ENCODE data around the gene YWHAQ.

DNA sequence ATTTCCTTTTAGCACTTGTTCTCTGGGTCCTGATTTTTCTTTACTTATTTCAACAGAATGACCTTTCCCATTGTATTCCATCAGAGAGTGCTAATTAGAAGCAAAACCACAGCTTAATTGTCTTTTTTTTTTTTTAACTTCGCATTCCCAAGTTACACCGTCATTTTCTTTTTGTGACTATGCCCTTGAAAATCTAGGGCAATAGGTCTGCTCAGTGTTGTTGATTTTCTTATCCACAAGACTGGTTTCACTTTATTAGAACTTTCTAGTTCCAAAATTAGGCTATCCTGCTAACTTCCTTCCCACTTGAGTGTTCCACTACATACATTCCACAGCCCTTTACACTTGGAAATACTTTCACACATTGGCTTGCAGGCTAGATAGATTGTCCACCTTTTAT is 56.5 kb downstream of the YWHAQ start:
- TF ChIP-seq, protein P1, sequence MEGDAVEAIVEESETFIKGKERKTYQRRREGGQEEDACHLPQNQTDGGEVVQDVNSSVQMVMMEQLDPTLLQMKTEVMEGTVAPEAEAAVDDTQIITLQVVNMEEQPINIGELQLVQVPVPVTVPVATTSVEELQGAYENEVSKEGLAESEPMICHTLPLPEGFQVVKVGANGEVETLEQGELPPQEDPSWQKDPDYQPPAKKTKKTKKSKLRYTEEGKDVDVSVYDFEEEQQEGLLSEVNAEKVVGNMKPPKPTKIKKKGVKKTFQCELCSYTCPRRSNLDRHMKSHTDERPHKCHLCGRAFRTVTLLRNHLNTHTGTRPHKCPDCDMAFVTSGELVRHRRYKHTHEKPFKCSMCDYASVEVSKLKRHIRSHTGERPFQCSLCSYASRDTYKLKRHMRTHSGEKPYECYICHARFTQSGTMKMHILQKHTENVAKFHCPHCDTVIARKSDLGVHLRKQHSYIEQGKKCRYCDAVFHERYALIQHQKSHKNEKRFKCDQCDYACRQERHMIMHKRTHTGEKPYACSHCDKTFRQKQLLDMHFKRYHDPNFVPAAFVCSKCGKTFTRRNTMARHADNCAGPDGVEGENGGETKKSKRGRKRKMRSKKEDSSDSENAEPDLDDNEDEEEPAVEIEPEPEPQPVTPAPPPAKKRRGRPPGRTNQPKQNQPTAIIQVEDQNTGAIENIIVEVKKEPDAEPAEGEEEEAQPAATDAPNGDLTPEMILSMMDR (IDR thresholded peaks at IDR 0.05): no peak
- no peak for TF ChIP-seq ZFX (IDR thresholded peaks at IDR 0.05; ENCODE audit: borderline replicate concordance)

Data from 22Rv1 (cell line).